GM18499 (cell line): ENCODE measurements around the gene TTR.

Source experiments
- ATAC-seq: cut with Tn5 transposase; IDR thresholded peaks from one replicate; pipeline ENCODE4 v1.9.1; 2021; ENCODE audit warnings: moderate number of reproducible peaks; ENCODE audit not compliant: insufficient read depth, unreplicated experiment

Gene TTR

DNA sequence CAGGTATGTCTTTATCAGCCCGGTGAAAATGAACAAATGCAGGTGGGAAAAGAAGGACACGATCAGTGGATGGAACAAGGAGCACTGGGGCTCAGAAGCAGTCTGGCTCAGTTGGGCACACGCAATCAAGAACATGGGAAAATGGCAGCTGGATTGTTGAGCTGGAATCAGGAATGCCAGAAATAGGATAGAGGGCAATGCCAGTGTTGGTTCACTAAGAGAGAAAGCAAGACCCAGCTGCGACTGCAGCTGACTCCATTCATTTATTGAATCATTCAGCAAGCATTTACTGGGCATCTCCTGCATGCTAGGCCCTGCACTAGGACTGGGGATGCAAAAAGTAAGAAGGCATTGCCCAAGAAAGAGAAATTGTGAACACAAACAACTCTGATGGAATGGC lies 13.6 kb upstream of the TTR start:
- ATAC-seq = no peak

DNA sequence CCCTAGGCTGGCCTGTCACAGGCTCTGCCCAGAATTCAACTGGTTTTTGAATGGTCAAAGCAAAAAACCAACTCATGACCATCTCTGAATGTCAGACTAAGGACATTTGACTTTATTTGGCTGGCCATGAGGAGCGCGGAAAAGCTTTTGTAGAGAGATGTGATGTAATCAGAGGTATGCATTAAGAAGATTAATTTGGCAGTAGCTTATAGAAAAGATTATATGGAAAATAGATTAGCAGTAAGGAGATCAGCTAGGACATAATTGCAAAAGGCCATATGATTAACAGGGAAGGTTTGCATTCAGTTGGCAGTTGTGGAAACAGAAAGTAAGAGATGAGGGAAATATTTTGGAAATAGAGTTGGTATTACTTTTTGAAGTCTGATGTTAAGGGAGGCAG lies 12.3 kb upstream of the TTR start:
- ATAC-seq = no peak

DNA sequence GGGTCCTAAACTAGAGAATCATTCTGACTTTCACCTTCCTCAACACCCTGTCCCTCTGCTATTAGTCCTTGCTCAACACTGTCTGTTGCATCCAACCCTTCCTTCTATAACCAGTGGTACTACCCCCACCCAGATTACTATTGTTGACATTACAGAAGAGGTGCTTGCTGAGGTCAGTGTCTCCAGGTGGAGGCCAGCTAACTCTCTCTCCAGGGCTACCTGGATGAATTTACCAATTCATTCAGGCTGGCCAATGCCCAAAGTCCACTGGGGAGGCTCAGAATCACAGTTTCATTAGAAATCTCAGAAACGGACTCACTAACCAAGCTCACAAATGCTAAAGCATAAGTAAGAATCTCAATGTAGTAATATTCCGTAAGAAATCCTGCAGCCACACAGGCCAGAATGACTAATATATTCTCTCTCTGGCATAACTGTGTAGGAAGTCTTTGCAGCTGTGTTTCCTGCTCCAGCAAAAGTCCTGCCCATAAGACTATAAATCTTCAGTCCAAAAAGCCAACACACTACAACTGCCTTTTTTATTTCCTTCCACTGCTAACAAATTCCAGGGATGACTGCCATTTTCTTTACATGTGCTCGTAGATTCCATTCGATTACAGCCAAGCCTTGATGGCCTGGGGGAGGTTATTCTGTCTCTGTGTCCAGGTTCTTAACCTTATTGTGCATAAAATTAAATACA lies 10.0 kb upstream of the TTR start:
- ATAC-seq = no peak

DNA sequence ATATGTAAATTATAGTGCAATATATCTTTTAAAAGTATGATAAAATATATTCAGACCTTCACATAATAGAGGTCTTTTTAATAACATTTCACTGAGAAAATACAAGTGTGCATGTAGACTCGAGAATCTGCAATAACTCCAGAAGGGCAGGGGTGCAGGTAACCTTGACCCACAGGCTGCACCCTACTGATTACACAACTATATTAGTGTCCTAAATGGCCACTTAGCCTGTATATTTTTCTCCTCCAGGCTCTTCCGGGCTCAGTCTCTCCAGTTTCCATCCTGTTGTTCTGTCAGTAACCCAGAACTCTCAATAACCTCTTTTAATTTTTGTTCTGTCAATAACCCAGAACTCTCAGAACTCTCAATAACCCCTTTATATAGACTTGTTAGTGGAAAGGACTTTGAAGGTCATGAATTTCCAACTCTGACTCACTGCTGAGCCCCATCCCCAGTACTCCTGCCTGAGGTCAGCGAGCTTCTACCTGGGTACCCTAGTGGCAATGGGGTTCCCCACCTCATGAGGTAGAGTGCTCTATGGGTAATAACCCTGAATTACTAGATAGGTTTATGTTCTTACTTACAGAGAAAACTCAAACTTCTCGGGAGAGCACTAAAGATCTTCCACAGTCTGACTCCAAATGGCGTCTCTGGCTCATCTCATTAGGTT lies 8.4 kb upstream of the TTR start:
- no peak for ATAC-seq

DNA sequence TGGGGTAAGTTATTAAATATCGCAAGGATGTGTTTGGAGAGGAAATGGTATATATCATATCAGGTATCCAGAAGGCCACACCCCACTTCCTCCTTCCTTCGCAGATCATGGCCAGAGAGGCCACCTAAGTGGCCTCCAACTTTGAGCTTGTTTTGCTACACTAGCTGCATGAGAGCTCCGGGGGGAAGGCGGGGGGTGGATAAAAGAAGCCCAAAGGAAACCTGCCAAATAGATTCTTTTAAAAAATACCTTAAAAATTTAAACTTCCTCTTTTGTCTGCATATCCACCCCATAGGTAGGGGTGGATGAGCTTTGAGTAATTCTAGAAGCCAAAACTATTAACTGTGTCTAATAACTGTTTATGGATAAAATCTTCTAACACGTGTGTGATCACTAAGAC lies 5.7 kb upstream of the TTR start:
- ATAC-seq = no peak

DNA sequence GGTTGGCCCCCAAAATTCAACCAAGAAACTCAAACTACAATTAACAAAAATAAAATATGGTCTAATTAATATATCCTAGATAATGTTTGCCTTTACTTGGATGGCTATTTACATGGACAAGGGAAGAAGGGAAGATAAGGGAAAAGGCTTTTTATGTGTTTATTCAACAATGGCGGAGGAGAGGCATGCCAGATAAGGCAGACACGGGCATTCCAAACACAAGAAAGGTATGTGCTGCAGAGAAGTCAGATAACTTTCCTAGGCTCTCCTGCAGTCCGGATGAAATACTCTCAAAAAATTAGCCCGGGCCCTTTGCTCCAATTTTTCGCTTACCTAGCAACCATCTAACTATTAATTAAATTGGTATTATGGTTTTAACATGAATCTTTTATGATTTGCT lies 5.1 kb upstream of the TTR start:
- no peak for ATAC-seq

DNA sequence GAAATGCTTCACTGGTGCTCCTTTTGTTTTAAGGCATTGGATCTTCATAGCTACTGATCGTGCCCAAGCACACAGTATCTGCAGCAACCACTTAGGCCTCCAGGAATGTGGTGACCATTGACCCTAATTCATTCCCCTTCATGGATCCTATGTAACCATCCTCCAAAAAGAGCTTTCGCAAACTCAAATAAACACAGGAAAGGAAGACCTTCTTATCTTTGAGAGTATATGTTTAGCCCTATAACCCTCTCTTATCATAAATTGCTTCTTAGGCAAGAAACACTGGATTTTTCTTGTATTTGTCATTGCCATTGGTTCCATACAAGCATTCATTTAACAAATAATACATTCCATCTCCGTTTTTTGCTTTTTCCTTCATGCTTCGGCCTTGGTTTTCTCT lies 4.1 kb upstream of the TTR start:
- no peak for ATAC-seq

DNA sequence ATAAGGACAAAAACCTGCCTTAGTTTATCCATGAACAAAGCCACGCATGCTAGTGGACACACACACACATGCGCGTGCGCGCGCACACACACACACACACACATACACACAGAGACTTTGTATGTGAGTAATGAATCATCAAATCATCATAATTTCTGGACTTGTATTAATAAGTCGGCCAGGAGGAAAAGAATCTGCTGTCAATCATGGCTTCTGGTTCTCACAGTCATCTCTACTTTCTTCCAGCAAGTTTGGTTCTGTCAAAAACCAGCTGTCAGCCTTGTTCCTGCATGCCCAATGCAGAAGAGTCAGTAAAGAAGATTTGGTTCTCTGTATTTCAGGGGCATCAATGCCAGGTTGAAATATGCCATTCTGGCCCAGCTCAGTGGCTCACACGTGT lies 1.1 kb upstream of the TTR start:
- ATAC-seq = no peak

DNA sequence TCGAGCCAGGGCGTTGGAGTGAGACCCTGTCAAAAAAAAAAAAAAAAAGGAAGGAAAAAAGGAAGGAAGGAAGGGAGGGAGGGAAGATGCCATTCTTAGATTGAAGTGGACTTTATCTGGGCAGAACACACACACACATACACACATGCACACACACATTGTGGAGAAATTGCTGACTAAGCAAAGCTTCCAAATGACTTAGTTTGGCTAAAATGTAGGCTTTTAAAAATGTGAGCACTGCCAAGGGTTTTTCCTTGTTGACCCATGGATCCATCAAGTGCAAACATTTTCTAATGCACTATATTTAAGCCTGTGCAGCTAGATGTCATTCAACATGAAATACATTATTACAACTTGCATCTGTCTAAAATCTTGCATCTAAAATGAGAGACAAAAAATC lies 564 bp upstream of the TTR start:
- ATAC-seq = no peak

DNA sequence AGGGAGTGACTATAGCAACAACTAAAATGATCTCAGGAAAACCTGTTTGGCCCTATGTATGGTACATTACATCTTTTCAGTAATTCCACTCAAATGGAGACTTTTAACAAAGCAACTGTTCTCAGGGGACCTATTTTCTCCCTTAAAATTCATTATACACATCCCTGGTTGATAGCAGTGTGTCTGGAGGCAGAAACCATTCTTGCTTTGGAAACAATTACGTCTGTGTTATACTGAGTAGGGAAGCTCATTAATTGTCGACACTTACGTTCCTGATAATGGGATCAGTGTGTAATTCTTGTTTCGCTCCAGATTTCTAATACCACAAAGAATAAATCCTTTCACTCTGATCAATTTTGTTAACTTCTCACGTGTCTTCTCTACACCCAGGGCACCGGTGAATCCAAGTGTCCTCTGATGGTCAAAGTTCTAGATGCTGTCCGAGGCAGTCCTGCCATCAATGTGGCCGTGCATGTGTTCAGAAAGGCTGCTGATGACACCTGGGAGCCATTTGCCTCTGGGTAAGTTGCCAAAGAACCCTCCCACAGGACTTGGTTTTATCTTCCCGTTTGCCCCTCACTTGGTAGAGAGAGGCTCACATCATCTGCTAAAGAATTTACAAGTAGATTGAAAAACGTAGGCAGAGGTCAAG lies 955 bp downstream of the TTR start:
- no peak for ATAC-seq

DNA sequence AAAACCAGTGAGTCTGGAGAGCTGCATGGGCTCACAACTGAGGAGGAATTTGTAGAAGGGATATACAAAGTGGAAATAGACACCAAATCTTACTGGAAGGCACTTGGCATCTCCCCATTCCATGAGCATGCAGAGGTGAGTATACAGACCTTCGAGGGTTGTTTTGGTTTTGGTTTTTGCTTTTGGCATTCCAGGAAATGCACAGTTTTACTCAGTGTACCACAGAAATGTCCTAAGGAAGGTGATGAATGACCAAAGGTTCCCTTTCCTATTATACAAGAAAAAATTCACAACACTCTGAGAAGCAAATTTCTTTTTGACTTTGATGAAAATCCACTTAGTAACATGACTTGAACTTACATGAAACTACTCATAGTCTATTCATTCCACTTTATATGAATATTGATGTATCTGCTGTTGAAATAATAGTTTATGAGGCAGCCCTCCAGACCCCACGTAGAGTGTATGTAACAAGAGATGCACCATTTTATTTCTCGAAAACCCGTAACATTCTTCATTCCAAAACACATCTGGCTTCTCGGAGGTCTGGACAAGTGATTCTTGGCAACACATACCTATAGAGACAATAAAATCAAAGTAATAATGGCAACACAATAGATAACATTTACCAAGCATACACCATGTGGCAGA lies 3.6 kb downstream of the TTR start:
- ATAC-seq = no peak

DNA sequence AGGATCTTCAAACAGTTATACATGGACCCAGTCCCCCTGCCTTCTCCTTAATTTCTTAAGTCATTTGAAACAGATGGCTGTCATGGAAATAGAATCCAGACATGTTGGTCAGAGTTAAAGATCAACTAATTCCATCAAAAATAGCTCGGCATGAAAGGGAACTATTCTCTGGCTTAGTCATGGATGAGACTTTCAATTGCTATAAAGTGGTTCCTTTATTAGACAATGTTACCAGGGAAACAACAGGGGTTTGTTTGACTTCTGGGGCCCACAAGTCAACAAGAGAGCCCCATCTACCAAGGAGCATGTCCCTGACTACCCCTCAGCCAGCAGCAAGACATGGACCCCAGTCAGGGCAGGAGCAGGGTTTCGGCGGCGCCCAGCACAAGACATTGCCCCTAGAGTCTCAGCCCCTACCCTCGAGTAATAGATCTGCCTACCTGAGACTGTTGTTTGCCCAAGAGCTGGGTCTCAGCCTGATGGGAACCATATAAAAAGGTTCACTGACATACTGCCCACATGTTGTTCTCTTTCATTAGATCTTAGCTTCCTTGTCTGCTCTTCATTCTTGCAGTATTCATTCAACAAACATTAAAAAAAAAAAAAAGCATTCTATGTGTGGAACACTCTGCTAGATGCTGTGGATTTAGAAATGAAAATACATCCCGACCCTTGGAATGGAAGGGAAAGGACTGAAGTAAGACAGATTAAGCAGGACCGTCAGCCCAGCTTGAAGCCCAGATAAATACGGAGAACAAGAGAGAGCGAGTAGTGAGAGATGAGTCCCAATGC lies 4.6 kb downstream of the TTR start:
- ATAC-seq = no peak

DNA sequence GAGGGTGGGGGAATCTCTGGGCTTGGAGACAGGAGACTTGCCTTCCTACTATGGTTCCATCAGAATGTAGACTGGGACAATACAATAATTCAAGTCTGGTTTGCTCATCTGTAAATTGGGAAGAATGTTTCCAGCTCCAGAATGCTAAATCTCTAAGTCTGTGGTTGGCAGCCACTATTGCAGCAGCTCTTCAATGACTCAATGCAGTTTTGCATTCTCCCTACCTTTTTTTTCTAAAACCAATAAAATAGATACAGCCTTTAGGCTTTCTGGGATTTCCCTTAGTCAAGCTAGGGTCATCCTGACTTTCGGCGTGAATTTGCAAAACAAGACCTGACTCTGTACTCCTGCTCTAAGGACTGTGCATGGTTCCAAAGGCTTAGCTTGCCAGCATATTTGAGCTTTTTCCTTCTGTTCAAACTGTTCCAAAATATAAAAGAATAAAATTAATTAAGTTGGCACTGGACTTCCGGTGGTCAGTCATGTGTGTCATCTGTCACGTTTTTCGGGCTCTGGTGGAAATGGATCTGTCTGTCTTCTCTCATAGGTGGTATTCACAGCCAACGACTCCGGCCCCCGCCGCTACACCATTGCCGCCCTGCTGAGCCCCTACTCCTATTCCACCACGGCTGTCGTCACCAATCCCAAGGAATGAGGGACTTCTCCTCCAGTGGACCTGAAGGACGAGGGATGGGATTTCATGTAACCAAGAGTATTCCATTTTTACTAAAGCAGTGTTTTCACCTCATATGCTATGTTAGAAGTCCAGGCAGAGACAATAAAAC lies 6.5 kb downstream of the TTR start:
- ATAC-seq = no peak

DNA sequence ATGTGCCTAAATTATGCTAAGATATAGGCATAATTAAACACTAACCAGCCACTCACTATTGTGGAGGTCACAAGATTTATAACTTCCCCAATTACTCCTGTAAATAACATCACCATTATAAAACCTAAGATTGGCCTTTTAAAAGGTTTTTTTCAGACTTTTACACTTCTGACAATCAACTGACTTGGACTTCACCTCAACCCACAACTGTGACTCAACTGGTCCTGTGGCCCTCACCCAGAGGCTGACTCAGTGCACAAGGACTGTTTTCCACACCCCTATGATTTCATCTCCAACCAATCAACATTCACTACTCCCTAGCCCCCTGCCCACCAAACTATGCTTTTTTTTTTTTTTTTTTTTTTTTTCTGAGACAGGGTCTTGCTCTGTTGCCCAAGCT lies 11.6 kb downstream of the TTR start:
- ATAC-seq = no peak

DNA sequence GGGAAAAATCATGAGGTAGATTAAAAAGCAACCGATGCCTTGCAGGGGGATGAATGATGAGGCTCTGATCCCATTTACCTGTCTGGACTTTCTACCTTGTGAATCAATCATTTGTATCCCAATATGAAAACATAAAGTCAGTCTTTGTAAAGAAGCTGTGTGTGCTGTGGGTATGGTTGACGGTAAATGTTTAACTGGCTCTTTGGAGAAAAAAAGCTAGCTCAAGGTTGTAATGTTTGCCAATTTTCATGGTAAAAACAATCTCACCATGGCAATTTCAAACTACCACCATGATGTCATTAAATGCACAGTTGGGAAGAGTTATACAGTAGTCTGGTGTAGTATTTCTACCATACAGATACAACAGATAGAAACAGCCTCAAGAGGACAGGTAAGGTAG lies 14.6 kb downstream of the TTR start:
- no peak for ATAC-seq

DNA sequence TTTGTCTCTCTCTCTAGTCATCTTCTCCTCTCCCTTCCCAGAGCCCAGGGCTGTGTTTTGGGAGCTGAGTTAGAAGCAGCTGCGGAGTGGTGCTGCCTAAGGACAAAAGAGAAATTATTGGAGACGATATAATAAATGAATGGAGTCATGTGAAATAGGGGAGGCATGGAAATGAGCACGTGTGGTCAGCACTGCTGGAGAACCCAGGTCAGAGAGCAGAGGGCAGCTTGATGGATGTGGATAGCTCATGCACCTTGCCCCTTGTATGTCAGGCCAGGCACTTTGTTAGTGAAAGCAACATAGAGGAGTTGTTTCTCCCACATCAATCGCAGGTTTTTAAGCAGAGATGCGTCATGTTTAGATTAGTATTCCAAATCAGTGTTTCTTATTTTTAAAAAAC lies 15.7 kb downstream of the TTR start:
- no peak for ATAC-seq

DNA sequence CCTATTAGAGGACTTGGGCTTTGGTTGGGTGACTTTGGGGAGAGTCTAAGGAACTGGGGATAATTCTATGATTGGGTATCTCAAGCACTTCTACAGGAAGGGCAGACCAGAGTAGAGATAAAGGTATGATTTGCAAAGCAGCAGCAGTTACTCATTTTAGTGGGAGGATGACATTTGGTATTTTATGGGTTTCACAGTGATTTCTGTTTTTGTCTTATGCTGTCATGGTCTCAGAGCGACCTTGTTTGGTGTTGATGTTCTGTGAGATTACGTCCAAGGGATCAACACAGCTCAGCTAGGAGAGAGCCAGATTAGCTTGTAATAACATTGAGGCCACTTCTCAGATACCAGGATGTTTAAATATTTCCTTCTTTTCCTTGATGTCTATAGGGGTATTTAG lies 18.2 kb downstream of the TTR start:
- ATAC-seq = no peak

DNA sequence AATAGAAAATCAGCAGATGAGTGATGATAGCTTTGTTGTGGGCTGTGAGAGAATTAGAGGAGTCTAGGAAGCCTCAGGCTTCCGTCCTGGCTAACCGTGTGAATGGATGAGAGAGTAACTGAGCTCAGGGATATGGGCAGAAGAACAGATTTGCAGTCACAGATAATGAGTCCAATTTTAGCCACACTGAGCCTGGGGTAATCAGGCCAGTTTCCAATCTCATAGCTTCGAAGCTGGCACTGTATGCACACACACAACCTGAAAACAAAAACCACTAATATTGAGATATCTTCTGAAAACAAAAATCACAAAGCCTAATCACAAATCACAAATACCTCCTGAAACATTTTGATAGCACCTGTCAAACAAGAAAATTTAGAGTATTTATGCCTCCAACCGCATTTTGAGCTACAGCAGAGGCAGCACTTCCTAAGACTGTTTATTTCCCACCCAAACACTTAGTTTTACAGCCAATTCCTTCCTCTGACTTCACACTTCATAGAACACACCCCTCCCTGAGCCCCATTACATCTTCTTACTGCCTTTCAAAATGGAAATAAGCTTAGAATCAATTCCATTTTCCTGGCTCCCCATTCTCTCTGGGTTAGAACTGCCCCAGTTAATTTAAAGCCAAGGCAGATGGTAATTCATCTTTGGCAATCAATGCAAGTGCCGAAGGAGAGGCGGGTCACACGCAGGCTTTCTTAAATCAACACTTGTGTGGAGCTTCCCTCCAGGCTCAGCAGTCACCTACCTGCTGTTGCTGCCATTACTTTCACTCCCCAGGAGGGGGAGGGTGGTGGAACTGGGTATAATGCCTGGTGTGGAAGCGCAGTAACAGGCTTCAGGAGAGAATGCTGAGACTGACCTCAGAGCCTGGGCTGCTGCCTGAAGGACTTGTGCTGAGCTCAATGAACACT lies 18.9 kb downstream of the TTR start:
- ATAC-seq = no peak

DNA sequence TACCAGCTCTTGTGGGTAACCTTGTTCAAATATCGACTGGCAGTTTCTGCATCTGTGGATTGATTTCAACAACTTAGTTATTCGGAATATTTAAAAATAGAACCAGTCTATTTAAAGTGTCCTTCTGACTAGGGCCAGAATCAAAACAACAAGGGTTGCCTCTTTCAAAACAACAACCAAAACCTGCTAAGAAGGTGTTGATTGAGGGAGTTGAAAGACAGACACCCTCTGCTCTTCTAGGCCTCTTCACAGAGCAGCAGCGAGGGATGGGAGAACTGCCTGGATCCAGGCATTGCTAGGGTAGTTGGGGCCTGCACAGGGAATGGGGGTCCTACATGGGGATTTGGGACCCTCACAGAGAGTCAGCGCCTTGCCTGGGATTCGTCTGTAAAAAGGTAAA lies 19.8 kb downstream of the TTR start:
- ATAC-seq = no peak
